ENCODE results near the gene PALLD. TPM values are rescaled to one million over a fixed set of nuclear protein-coding genes. Genes with fewer than 3 reads are reported as not detected.

Gene PALLD
- total and polyA plus RNA-seq, 2 donors (not counting 3 experiments of a cell fraction or from before 2014, with no cell fraction given) = 13.4 to 48.2 TPM

- TF ChIP-seq FOS (IDR thresholded peaks at IDR 0.05; ENCODE audit: borderline replicate concordance, insufficient read depth, low read length) = no peak
- no peak for TF ChIP-seq MYC (IDR thresholded peaks at IDR 0.05; ENCODE audit: low read depth, low read length)
- no peak for TF ChIP-seq CTCF (IDR thresholded peaks at IDR 0.05; ENCODE audit: extremely low read depth in 1 of 2, insufficient read depth in 1 of 2, low read depth in 1 of 2, low read length in 2 of 2)
- DNase-seq (ENCODE audit: low read depth, low spot score) = no peak
- ChIA-PET CTCF (interaction anchor here (1.2 to 2.6 kb wide), 2 partner anchors 9 to 111 kb away, joined by 3 to 7 read pairs; no protein-coding TSS in a partner anchor), POLR2A (no interaction called here)
- no peaks in the 10 kb centered on the region for H3K36me3 ChIP-seq (ENCODE audit: control insufficient read depth in 2 of 2, extremely low read depth in 1 of 2, insufficient read depth in 2 of 2, low read length in 2 of 2)
- H3K9ac ChIP-seq (replicated peaks; ENCODE audit: extremely low read depth, insufficient read depth, low read length) = no peak overlapping the region
- FAIRE-seq = no peak
- H3K79me2 ChIP-seq (ENCODE audit: control insufficient read depth, insufficient read depth, low read length) = no peaks in the 10 kb centered on the region
- no peaks in the 10 kb centered on the region for H3K27me3 ChIP-seq (ENCODE audit: control insufficient read depth in 2 of 2, insufficient read depth in 2 of 2, low read length in 2 of 2)
- no peaks in the 10 kb centered on the region for H3K9me3 ChIP-seq (replicated peaks; ENCODE audit: control insufficient read depth, insufficient read depth, low read length)
- no TSS peak for BruUV-seq (replicated peaks)
- H2AFZ ChIP-seq (ENCODE audit: low read depth, low read length) = no peak overlapping the region
- H3K4me3 ChIP-seq (replicated peaks in 1 of 3; ENCODE audit: insufficient read depth in 1 of 3, low read depth in 1 of 3, low read length in 3 of 3) = no peak overlapping the region
- dilution Hi-C loops (cut with MboI; ENCODE audit: extremely low pct_ligation_motif_present, low sequenced_read_pairs) = no loop called here
- no peaks in the 10 kb centered on the region for H4K20me1 ChIP-seq (replicated peaks; ENCODE audit: control insufficient read depth, extremely low read depth, insufficient read depth, low read length)
- H3K4me2 ChIP-seq (ENCODE audit: insufficient read depth, low read length) = no peak overlapping the region
- H3K9me1 ChIP-seq (replicated peaks; ENCODE audit: control insufficient read depth, extremely low read depth, insufficient read depth, low read length) = no peaks in the 10 kb centered on the region
- intact Hi-C loops (cut with micrococcal nuclease) = no loop called here
- H3K4me1 ChIP-seq (ENCODE audit: control insufficient read depth, extremely low read depth, insufficient read depth, low read length) = peaks cover 21% of the 10 kb centered on the region
- no peak overlapping the region for H3K27ac ChIP-seq (ENCODE audit: insufficient read depth, low read depth, low read length)
Measured at GRCh38 chr4:168696826-168697225, 200.0 kb downstream of the PALLD start.

- no TSS peak for BruUV-seq (replicated peaks)
- intact Hi-C loops (cut with micrococcal nuclease) (no loop called here), dilution Hi-C loops (cut with MboI; ENCODE audit: extremely low pct_ligation_motif_present, low sequenced_read_pairs) (no loop called here)
- CTCF ChIA-PET = interaction anchor here (1.1 to 1.2 kb wide), 2 partner anchors 39 to 114 kb away, joined by 3 read pairs; no protein-coding TSS in a partner anchor
- Histone ChIP-seq H3K4me2 (ENCODE audit: insufficient read depth, low read length) (no peak overlapping the region), H3K36me3 (ENCODE audit: control insufficient read depth in 2 of 2, extremely low read depth in 1 of 2, insufficient read depth in 2 of 2, low read length in 2 of 2) (no peaks in the 10 kb centered on the region), H3K27ac (ENCODE audit: insufficient read depth, low read depth, low read length) (no peak overlapping the region), H3K27me3 (ENCODE audit: control insufficient read depth in 2 of 2, insufficient read depth in 2 of 2, low read length in 2 of 2) (no peaks in the 10 kb centered on the region), H3K4me3 (replicated peaks in 1 of 3; ENCODE audit: insufficient read depth in 1 of 3, low read depth in 1 of 3, low read length in 3 of 3) (no peak overlapping the region), H2AFZ (ENCODE audit: low read depth, low read length) (no peak overlapping the region), H3K9ac (replicated peaks; ENCODE audit: extremely low read depth, insufficient read depth, low read length) (no peak overlapping the region), H3K9me3 (replicated peaks; ENCODE audit: control insufficient read depth, insufficient read depth, low read length) (no peaks in the 10 kb centered on the region), H3K4me1 (ENCODE audit: control insufficient read depth, extremely low read depth, insufficient read depth, low read length) (peaks cover 4% of the 10 kb centered on the region), H3K79me2 (ENCODE audit: control insufficient read depth, insufficient read depth, low read length) (no peaks in the 10 kb centered on the region), H4K20me1 (replicated peaks; ENCODE audit: control insufficient read depth, extremely low read depth, insufficient read depth, low read length) (no peaks in the 10 kb centered on the region), H3K9me1 (replicated peaks; ENCODE audit: control insufficient read depth, extremely low read depth, insufficient read depth, low read length) (no peaks in the 10 kb centered on the region)
- POLR2A ChIA-PET = no interaction called here
- TF ChIP-seq POLR2A (IDR thresholded peaks at IDR 0.05; ENCODE audit: low read depth, low read length) (no peak), MYC (IDR thresholded peaks at IDR 0.05; ENCODE audit: low read depth, low read length) (no peak), FOS (IDR thresholded peaks at IDR 0.05; ENCODE audit: borderline replicate concordance, insufficient read depth, low read length) (no peak), GATA2 (IDR thresholded peaks at IDR 0.05; ENCODE audit: insufficient read depth, insufficient read length, low read depth, low read length) (no peak), JUN (IDR thresholded peaks at IDR 0.05; ENCODE audit: borderline replicate concordance, insufficient read depth, insufficient read length, low read depth) (no peak), EZH2 (IDR thresholded peaks at IDR 0.05; ENCODE audit: borderline replicate concordance, low read depth, low read length, severe bottlenecking) (no peak), CTCF (IDR thresholded peaks at IDR 0.05; ENCODE audit: extremely low read depth in 1 of 2, insufficient read depth in 1 of 2, low read depth in 1 of 2, low read length in 2 of 2) (no peak), POLR2AphosphoS5 (IDR thresholded peaks at IDR 0.05; ENCODE audit: insufficient read depth, low read depth, low read length) (no peak), MAX (IDR thresholded peaks at IDR 0.05; ENCODE audit: insufficient read depth, insufficient read length) (no peak)
- FAIRE-seq (no peak), DNase-seq (ENCODE audit: low read depth, low spot score) (no peak)
Measured at GRCh38 chr4:168699224-168699878, 202.5 kb downstream of the PALLD start.

Measured in endothelial cell of umbilical vein (primary cell).